WTC11 (cell line): Measurements from ENCODE around the gene CSNK2B. TPM values are rescaled to one million over a fixed set of nuclear protein-coding genes. Genes with fewer than 3 reads are reported as not detected.

Experiments used
- ATF1 ChIP-seq: sonication (generic); formaldehyde crosslinking; IDR thresholded peaks from 2 replicates; pipeline ENCODE4 v1.8.1; 2023; ENCODE audit warnings: mild to moderate bottlenecking, moderate library complexity, missing genetic modification reagents
- CREB1 ChIP-seq: sonication (generic); formaldehyde crosslinking; IDR thresholded peaks from 2 replicates; pipeline ENCODE4 v1.8.0; 2023; ENCODE audit warnings: mild to moderate bottlenecking, missing genetic modification reagents
- CREM ChIP-seq: sonication (generic); formaldehyde crosslinking; IDR thresholded peaks from 2 replicates; pipeline ENCODE4 v1.8.1; 2022; ENCODE audit warnings: mild to moderate bottlenecking, missing genetic modification reagents, moderate library complexity
- E2F5 ChIP-seq: sonication (generic); formaldehyde crosslinking; IDR thresholded peaks from 2 replicates; pipeline ENCODE4 v1.8.1; 2022; ENCODE audit warnings: mild to moderate bottlenecking, moderate library complexity, missing genetic modification reagents
- ETV6 ChIP-seq: sonication (generic); formaldehyde crosslinking; IDR thresholded peaks from 2 replicates; pipeline ENCODE4 v1.8.1; 2022; ENCODE audit warnings: mild to moderate bottlenecking, missing genetic modification reagents
- FOXK1 ChIP-seq: sonication (generic); formaldehyde crosslinking; IDR thresholded peaks from 2 replicates; pipeline ENCODE4 v1.8.0; 2022; ENCODE audit warnings: mild to moderate bottlenecking, moderate library complexity, missing genetic modification reagents
- GABPB1 ChIP-seq: sonication (generic); formaldehyde crosslinking; IDR thresholded peaks from 2 replicates; pipeline ENCODE4 v1.8.1; 2023; ENCODE audit warnings: mild to moderate bottlenecking, missing genetic modification reagents
- GTF2I ChIP-seq: fragments of 250-450 bp; sonication (Bioruptor Pico); conservative IDR thresholded peaks from 2 replicates; pipeline ENCODE4 v1.4.0; 2021; ENCODE audit warnings: mild to moderate bottlenecking
- MAX ChIP-seq: sonication (generic); formaldehyde crosslinking; IDR thresholded peaks from 2 replicates; pipeline ENCODE4 v1.8.0; 2022; ENCODE audit warnings: mild to moderate bottlenecking, missing genetic modification reagents
- MYBL2 ChIP-seq: sonication (generic); formaldehyde crosslinking; IDR thresholded peaks from 2 replicates; pipeline ENCODE4 v1.8.1; 2023; ENCODE audit warnings: mild to moderate bottlenecking, moderate library complexity, missing genetic modification reagents
- NR3C1 ChIP-seq: sonication (generic); formaldehyde crosslinking; conservative IDR thresholded peaks from 2 replicates; pipeline ENCODE4 v1.8.1; 2023; ENCODE audit warnings: low read depth, mild to moderate bottlenecking, missing genetic modification reagents
- OVOL2 ChIP-seq: fragments of 250-450 bp; sonication (Bioruptor Pico); IDR thresholded peaks from 2 replicates; pipeline ENCODE4 v1.9.0; 2021; ENCODE audit warnings: mild to moderate bottlenecking, borderline replicate concordance
- PRRX2 ChIP-seq: fragments of 250-450 bp; sonication (Bioruptor Pico); IDR thresholded peaks from 2 replicates; pipeline ENCODE4 v1.8.0; 2021; ENCODE audit warnings: mild to moderate bottlenecking
- RELA ChIP-seq: sonication (generic); formaldehyde crosslinking; IDR thresholded peaks from 2 replicates; pipeline ENCODE4 v1.8.1; 2022; ENCODE audit warnings: missing genetic modification reagents, mild to moderate bottlenecking, borderline replicate concordance
- SMAD4 ChIP-seq: sonication (generic); formaldehyde crosslinking; IDR thresholded peaks from 2 replicates; pipeline ENCODE4 v1.8.0; 2022; ENCODE audit warnings: mild to moderate bottlenecking, missing genetic modification reagents
- SP1 ChIP-seq: sonication (generic); formaldehyde crosslinking; conservative IDR thresholded peaks from 2 replicates; pipeline ENCODE4 v1.8.1; 2022; ENCODE audit warnings: missing genetic modification reagents
- TEAD1 ChIP-seq: sonication (generic); formaldehyde crosslinking; IDR thresholded peaks from 2 replicates; pipeline ENCODE4 v1.8.0; 2022; ENCODE audit warnings: mild to moderate bottlenecking, missing genetic modification reagents
- TP53 ChIP-seq: sonication (generic); formaldehyde crosslinking; IDR thresholded peaks from 2 replicates; pipeline ENCODE4 v1.8.1; 2023; ENCODE audit warnings: mild to moderate bottlenecking, missing genetic modification reagents
- ZBTB21 ChIP-seq: sonication (generic); formaldehyde crosslinking; IDR thresholded peaks from 2 replicates; pipeline ENCODE4 v1.8.1; 2023; ENCODE audit warnings: mild to moderate bottlenecking, missing genetic modification reagents, borderline replicate concordance
- ZNF232 ChIP-seq: sonication (generic); formaldehyde crosslinking; IDR thresholded peaks from 2 replicates; pipeline ENCODE4 v1.8.0; 2022; ENCODE audit warnings: mild to moderate bottlenecking, missing genetic modification reagents
- ZNF423 ChIP-seq: fragments of 250-450 bp; sonication (Bioruptor Pico); IDR thresholded peaks from 2 replicates; pipeline ENCODE4 v2.1.2; 2022; ENCODE audit warnings: mild to moderate bottlenecking, moderate library complexity
- ZNF425 ChIP-seq: fragments of 250-450 bp; sonication (Bioruptor Pico); conservative IDR thresholded peaks from 2 replicates; pipeline ENCODE4 v1.9.0; 2021; ENCODE audit warnings: mild to moderate bottlenecking
- ZNF671 ChIP-seq: fragments of 250-450 bp; sonication (Bioruptor Pico); IDR thresholded peaks from 2 replicates; pipeline ENCODE4 v1.8.0; 2021; ENCODE audit warnings: mild to moderate bottlenecking
- total RNA-seq: library from RNA; stranded (reverse); gene quantifications from 3 replicates; pipeline ENCODE4 v1.2.3, GENCODE V29; 2021
- TF ChIP-seq, protein P1 (sequence below): sonication (generic); formaldehyde crosslinking; IDR thresholded peaks from 2 replicates; pipeline ENCODE4 v1.8.0; 2022; ENCODE audit warnings: mild to moderate bottlenecking, missing genetic modification reagents
- TF ChIP-seq, protein P2 (sequence below): fragments of 250-450 bp; sonication (Bioruptor Pico); IDR thresholded peaks from 2 replicates; pipeline ENCODE4 v1.9.0; 2021; ENCODE audit warnings: mild to moderate bottlenecking
- TF ChIP-seq, protein P3 (sequence below): sonication (generic); formaldehyde crosslinking; IDR thresholded peaks from 2 replicates; pipeline ENCODE4 v1.8.1; 2023; ENCODE audit warnings: mild to moderate bottlenecking, missing genetic modification reagents, moderate library complexity
- TF ChIP-seq, protein P4 (sequence below): fragments of 250-450 bp; sonication (Bioruptor Pico); IDR thresholded peaks from 2 replicates; pipeline ENCODE4 v1.9.0; 2021; ENCODE audit warnings: mild to moderate bottlenecking
- TF ChIP-seq, protein P5 (sequence below): sonication (generic); formaldehyde crosslinking; IDR thresholded peaks from 2 replicates; pipeline ENCODE4 v1.8.1; 2023; ENCODE audit warnings: mild to moderate bottlenecking, missing genetic modification reagents

Gene CSNK2B
- total RNA-seq, 1 experiment from 2014 or later: 183 TPM

- TF ChIP-seq SP1 (CRISPR knock-in tag) (peak; percentile 75), ETV6 (CRISPR knock-in tag) (peak; percentile 53; the same call in 1 of the 2 replicates), FOXK1 (CRISPR knock-in tag) (0 out of 2 replicates have a peak, but pooled peaks have one; percentile 15), CREB1 (CRISPR knock-in tag) (peak; percentile 12; the same call in 1 of the 2 replicates), SMAD4 (CRISPR knock-in tag) (no peak), ATF1 (CRISPR knock-in tag) (no peak), ZNF423 (CRISPR knock-in tag) (no peak), ZNF671 (CRISPR knock-in tag) (peak; percentile 70; the same call in 1 of the 2 replicates), ZNF232 (0 out of 2 replicates have a peak, but pooled peaks have one; percentile 8), GABPB1 (peak; percentile 79; the same call in 1 of the 2 replicates), TP53 (no peak), MAX (CRISPR knock-in tag) (peak; percentile 63; the same call in 1 of the 2 replicates), CREM (CRISPR knock-in tag) (0 out of 2 replicates have a peak, but pooled peaks have one; percentile 64), GTF2I (CRISPR knock-in tag) (no peak), TEAD1 (CRISPR knock-in tag) (peak; percentile 53; the same call in 1 of the 2 replicates), RELA (CRISPR knock-in tag) (0 out of 2 replicates have a peak, but pooled peaks have one; percentile 41), MYBL2 (CRISPR knock-in tag) (no peak), ZBTB21 (CRISPR knock-in tag) (no peak), OVOL2 (CRISPR knock-in tag) (no peak), PRRX2 (CRISPR knock-in tag) (peak; percentile 89), E2F5 (CRISPR knock-in tag) (peak; percentile 85), ZNF425 (CRISPR knock-in tag) (0 out of 2 replicates have a peak, but pooled peaks have one; percentile 58), NR3C1 (CRISPR knock-in tag) (no peak)
- TF ChIP-seq, protein P1, sequence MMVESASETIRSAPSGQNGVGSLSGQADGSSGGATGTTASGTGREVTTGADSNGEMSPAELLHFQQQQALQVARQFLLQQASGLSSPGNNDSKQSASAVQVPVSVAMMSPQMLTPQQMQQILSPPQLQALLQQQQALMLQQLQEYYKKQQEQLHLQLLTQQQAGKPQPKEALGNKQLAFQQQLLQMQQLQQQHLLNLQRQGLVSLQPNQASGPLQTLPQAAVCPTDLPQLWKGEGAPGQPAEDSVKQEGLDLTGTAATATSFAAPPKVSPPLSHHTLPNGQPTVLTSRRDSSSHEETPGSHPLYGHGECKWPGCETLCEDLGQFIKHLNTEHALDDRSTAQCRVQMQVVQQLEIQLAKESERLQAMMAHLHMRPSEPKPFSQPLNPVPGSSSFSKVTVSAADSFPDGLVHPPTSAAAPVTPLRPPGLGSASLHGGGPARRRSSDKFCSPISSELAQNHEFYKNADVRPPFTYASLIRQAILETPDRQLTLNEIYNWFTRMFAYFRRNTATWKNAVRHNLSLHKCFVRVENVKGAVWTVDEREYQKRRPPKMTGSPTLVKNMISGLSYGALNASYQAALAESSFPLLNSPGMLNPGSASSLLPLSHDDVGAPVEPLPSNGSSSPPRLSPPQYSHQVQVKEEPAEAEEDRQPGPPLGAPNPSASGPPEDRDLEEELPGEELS (CRISPR knock-in tag): no peak
- TF ChIP-seq, protein P2, sequence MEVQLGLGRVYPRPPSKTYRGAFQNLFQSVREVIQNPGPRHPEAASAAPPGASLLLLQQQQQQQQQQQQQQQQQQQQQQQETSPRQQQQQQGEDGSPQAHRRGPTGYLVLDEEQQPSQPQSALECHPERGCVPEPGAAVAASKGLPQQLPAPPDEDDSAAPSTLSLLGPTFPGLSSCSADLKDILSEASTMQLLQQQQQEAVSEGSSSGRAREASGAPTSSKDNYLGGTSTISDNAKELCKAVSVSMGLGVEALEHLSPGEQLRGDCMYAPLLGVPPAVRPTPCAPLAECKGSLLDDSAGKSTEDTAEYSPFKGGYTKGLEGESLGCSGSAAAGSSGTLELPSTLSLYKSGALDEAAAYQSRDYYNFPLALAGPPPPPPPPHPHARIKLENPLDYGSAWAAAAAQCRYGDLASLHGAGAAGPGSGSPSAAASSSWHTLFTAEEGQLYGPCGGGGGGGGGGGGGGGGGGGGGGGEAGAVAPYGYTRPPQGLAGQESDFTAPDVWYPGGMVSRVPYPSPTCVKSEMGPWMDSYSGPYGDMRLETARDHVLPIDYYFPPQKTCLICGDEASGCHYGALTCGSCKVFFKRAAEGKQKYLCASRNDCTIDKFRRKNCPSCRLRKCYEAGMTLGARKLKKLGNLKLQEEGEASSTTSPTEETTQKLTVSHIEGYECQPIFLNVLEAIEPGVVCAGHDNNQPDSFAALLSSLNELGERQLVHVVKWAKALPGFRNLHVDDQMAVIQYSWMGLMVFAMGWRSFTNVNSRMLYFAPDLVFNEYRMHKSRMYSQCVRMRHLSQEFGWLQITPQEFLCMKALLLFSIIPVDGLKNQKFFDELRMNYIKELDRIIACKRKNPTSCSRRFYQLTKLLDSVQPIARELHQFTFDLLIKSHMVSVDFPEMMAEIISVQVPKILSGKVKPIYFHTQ: peak; percentile 48; the same call in 1 of the 2 replicates
- TF ChIP-seq, protein P3, sequence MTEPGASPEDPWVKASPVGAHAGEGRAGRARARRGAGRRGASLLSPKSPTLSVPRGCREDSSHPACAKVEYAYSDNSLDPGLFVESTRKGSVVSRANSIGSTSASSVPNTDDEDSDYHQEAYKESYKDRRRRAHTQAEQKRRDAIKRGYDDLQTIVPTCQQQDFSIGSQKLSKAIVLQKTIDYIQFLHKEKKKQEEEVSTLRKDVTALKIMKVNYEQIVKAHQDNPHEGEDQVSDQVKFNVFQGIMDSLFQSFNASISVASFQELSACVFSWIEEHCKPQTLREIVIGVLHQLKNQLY (CRISPR knock-in tag): no peak
- TF ChIP-seq, protein P4, sequence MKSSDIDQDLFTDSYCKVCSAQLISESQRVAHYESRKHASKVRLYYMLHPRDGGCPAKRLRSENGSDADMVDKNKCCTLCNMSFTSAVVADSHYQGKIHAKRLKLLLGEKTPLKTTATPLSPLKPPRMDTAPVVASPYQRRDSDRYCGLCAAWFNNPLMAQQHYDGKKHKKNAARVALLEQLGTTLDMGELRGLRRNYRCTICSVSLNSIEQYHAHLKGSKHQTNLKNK (CRISPR knock-in tag): peak; percentile 72
- TF ChIP-seq, protein P5, sequence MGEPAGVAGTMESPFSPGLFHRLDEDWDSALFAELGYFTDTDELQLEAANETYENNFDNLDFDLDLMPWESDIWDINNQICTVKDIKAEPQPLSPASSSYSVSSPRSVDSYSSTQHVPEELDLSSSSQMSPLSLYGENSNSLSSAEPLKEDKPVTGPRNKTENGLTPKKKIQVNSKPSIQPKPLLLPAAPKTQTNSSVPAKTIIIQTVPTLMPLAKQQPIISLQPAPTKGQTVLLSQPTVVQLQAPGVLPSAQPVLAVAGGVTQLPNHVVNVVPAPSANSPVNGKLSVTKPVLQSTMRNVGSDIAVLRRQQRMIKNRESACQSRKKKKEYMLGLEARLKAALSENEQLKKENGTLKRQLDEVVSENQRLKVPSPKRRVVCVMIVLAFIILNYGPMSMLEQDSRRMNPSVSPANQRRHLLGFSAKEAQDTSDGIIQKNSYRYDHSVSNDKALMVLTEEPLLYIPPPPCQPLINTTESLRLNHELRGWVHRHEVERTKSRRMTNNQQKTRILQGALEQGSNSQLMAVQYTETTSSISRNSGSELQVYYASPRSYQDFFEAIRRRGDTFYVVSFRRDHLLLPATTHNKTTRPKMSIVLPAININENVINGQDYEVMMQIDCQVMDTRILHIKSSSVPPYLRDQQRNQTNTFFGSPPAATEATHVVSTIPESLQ (CRISPR knock-in tag): no peak
Observed at GRCh38 chr6:31660381-31661261, 5.3 kb upstream of the CSNK2B start, which contains the start of gene C6orf47 (continued).
